HEK293T (cell line): ENCODE measurements around the gene SENP5.

Source experiments
- ARNT ChIP-seq: fragments of 450-650 bp; IDR thresholded peaks from 2 replicates; pipeline ENCODE4 v1.6.1; 2017; ENCODE audit warnings: mild to moderate bottlenecking
- BHLHE40 ChIP-seq: fragments of 450-650 bp; IDR thresholded peaks from 2 replicates; pipeline ENCODE4 v1.6.1; 2016; ENCODE audit warnings: mild to moderate bottlenecking, moderate library complexity, borderline replicate concordance
- ELF4 ChIP-seq: fragments of 450-650 bp; IDR thresholded peaks from 2 replicates; pipeline ENCODE4 v1.6.1; 2017; ENCODE audit warnings: antibody characterized with exemption
- FOXA1 ChIP-seq: fragments of 450-650 bp; IDR thresholded peaks from 2 replicates; pipeline ENCODE4 v1.6.1; 2016; ENCODE audit warnings: mild to moderate bottlenecking
- FOXK2 ChIP-seq: fragments of 450-650 bp; IDR thresholded peaks from 2 replicates; pipeline ENCODE4 v1.6.1; 2016; ENCODE audit warnings: mild to moderate bottlenecking
- FOXM1 ChIP-seq: fragments of 450-650 bp; IDR thresholded peaks from 2 replicates; pipeline ENCODE4 v1.6.1; 2017; ENCODE audit warnings: mild to moderate bottlenecking, borderline replicate concordance
- LEF1 ChIP-seq: fragments of 450-650 bp; IDR thresholded peaks from 2 replicates; pipeline ENCODE4 v1.6.1; 2017; ENCODE audit warnings: mild to moderate bottlenecking, borderline replicate concordance
- SP1 ChIP-seq: fragments of 450-650 bp; IDR thresholded peaks from 2 replicates; pipeline ENCODE4 v1.6.1; 2017
- SUZ12 ChIP-seq: fragments of 450-650 bp; IDR thresholded peaks from 2 replicates; pipeline ENCODE4 v1.6.1; 2016; ENCODE audit warnings: mild to moderate bottlenecking
- TARDBP ChIP-seq: fragments of 450-650 bp; IDR thresholded peaks from 2 replicates; pipeline ENCODE4 v1.6.1; 2016
- ZNF384 ChIP-seq: fragments of 450-650 bp; IDR thresholded peaks from 2 replicates; pipeline ENCODE4 v1.6.1; 2016

DNA sequence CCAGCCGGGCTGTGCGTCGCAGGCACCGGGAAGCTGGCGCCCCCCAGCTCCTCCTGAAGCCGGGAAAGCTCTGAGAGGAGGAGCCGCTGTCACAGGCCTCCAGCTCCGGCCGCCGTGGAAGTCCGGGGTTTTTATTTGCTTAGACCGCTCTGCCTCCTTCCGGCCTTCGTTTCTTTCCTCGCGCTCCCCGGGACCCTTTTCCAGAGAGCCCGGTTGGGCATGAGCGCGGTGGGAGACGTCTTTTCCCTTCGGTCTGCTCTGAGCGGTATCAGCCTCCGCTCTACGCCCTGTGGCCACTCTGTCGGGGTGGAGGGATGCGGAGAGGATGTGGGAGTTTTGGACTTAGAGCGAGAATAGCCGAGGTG is 559 bp downstream of the SENP5 start:
- TF ChIP-seq TARDBP, result no peak
- no peak for TF ChIP-seq ZNF384
- no peak for TF ChIP-seq FOXA1
- TF ChIP-seq SP1, result no peak
- no peak for TF ChIP-seq FOXM1
- TF ChIP-seq SUZ12, result no peak
- no peak for TF ChIP-seq FOXK2
- no peak for TF ChIP-seq ELF4
- TF ChIP-seq BHLHE40, result no peak
- TF ChIP-seq ARNT, result no peak
- no peak for TF ChIP-seq LEF1
